Hypothalamus (tissue), 51 donors: ENCODE measurements around the gene RAB40C.

Experiments
- DNase-seq, 51 donors: peaks; one replicate each; lab custom pipeline; 2025; lab: John Stamatoyannopoulos, UW

Gene RAB40C

DNA sequence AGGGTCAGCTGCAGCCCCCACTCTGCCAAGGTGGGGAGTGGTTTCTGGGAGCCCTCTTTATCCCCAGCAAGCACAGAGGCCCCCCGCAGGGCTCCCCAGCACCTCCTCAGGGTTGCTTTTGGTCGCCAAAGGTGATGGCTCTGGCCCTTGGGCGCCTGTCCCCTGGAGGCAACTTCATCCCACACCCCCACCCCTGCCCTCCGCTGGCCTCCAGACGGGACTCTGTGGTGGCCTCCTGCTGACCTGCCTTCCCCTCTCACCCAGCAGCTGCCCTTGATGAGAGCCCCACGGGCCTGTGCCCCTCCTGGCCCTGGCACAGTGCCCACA lies 70.2 kb downstream of the RAB40C start:
- DNase-seq = no peak

DNA sequence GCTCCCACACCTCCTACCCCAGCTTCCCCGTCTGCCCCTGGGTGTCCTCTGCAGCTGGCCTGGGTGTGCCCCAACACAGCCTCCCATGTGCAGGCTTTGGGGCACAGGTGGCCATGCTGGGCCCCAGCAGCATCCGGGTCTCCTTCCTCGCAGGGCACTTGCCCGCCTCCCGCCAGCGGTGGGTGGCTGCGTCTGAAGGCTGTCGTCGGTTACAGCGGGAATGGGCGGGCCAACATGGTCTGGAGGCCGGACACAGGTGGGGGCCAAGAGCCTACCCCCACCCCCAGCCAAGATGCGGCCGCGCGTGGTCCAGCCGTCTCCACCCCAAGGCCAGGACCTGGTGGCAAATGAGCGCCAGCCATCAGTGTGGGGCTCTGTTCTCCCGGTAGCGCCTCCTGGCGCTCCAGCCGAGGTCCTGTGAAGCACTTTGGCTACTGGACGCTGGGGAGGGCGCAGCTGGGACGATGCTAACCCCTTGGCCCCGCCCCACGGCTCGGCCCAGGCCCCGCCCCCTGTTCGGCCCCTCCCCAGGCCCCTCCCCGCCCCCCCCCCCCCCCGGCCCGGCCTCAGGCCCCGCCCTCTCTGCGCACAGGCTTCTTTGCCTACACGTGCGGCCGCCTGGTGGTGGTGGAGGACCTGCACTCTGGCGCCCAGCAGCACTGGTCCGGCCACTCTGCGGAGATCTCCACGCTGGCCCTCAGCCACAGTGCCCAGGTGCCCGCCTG lies 70.8 kb downstream of the RAB40C start:
- DNase-seq = peak in 49 of 51 donors; percentile 8 to 92 (median 71)

GRCh38 chr16:661184-661821 lies 71.4 kb downstream of the RAB40C start:
- DNase-seq = no peak

DNA sequence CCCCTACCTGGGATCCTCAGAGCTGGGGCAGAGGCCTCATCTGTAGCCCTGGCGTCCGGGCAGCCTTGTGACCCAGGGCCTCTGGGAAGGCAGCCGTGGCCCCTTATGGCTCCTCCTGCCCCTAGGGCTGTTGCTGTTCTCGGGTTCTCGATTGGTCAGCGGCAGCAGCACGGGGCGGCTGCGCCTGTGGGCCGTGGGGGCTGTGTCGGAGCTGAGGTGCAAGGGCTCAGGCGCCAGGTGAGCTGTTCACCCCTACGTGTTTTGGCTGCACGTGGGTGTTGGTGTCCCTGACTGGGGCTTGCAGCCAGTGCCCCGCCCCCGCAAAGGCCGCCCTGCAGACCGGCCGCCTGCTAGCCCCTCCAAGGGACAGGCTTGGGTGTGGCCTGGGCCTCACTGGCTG lies 72.2 kb downstream of the RAB40C start:
- DNase-seq = no peak

GRCh38 chr16:662597-662996 lies 72.7 kb downstream of the RAB40C start:
- DNase-seq = no peak

DNA sequence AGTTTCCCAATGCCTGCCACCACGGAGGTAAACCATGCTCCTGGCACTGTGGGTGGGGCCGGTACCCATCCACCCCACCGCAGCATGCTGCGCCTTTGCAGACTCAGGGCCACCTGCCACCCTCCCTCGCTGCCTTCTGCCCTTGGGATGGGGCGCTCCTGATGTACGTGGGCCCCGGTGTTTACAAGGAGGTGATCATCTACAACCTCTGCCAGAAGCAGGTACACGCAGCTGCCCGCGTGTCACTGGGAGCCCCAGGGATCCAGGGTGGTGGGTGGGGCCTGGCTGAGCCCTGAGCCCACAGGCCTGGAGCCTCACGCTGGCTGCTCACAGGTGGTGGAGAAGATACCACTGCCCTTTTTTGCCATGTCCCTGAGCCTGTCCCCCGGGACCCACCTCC lies 76.7 kb downstream of the RAB40C start:
- DNase-seq = no peak

GRCh38 chr16:667113-667779 lies 77.4 kb downstream of the RAB40C start:
- no peak for DNase-seq

DNA sequence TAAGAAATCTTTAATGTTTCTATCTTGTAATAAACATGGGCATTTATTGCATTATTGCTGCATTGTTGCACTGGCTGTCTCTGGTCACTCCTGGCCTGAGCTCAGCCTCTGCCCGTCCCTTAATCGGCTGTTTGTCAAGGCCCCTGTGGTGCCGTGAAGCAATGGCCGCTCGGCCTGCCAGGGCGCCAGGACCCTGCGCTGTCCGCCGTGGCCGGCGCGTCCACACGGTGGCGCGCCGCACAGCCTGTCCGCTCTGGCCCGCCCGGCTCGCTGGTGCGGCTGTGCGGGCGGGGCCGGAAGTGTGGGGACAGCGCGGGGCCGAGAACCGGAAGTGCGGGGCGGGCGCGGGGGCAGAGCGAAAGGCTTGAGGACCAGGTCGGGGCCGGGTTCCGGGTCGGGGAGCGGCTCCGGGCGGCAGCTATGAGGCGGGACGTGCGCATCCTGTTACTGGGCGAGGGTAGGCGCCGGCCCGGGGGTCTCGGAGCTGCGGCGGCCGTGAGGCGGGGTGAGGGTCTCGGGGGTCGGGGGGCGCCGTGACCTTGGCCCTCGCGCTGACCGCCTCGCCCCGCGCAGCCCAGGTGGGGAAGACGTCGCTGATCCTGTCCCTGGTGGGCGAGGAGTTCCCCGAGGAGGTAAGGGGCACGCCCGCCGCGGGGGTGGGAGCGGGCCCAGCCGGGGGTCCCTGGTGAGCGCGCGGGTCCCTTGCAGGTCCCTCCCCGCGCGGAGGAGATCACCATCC lies 78.1 kb downstream of the RAB40C start, which contains the start of gene RHOT2:
Gene RHOT2, plus strand, starts transcription at position 353 of the 739 bp plus-strand sequence. Its CDS starts 68 bp downstream, at position 421.
- DNase-seq = peak; percentile 17 to 96 (median 84)

GRCh38 chr16:668519-669171 lies 78.8 kb downstream of the RAB40C start:
- DNase-seq = peak in 1 of 51 donors; percentile 28

- no peak for DNase-seq
Measured at GRCh38 chr16:669666-670065, 79.8 kb downstream of the RAB40C start.

GRCh38 chr16:670485-671352 lies 80.9 kb downstream of the RAB40C start:
- no peak for DNase-seq

- DNase-seq = no peak
Measured at GRCh38 chr16:671353-672131, 81.7 kb downstream of the RAB40C start.

- DNase-seq = no peak
Measured at GRCh38 chr16:672371-672770, 82.5 kb downstream of the RAB40C start.

GRCh38 chr16:672851-673250 lies 83.0 kb downstream of the RAB40C start:
- DNase-seq = no peak

DNA sequence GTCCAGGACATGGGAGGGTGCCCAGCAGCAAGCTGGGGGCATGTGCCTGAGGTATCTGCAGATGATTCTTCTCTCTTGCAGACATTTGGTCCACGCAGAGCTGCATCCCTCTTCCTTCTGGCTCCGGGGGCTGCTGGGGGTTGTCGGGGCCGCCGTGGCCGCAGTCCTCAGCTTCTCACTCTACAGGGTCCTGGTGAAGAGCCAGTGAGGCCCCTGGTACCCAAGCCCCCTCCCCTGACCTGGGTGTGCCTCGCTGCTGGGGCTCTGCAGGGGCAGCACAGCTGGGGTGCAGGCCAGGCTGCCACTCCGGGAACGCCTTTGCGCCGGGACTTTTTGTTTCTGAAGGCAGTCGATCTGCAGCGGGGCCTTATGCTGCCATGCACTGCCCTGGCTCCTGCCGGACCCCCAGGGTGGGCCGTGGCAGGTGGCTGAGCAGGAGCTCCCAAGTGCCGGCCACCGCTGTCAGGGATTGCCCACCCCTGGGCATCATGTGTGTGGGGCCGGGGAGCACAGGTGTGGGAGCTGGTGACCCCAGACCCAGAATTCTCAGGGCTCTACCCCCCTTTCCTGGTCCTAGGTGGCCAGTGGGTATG lies 83.6 kb downstream of the RAB40C start:
- DNase-seq = no peak

- DNase-seq = no peak
Measured at GRCh38 chr16:674214-674881, 84.5 kb downstream of the RAB40C start.

GRCh38 chr16:674968-675883 lies 85.4 kb downstream of the RAB40C start, which contains the start of gene RHBDL1:
RHBDL1 (plus strand) TSS chr16:675671; CDS start chr16:675791, 120 bp downstream.
- DNase-seq = peak in 30 of 51 donors; percentile 9 to 66 (median 36)
